Body of pancreas (tissue), 4 donors: ENCODE measurements around the gene RDH12.
"Not testable (repeated sequence)": the region's sequence is repeated elsewhere in the genome, so short reads cannot be mapped to it uniquely, and the experiment has no call there.

Experiments
- POLR2A ChIP-seq, 3 donors: fragments of 450-650 bp; IDR thresholded peaks; one replicate each; pipeline ENCODE4 v1.6.1; 2016; ENCODE audit warnings: antibody characterized with exemption in 3 of 3, mild to moderate bottlenecking in 2 of 3
- TF ChIP-seq, protein P1 (sequence below), 7 experiments: fragments of 450-650 bp in 4 of 7; fragments of 200-600 bp in 3 of 7; sonication (generic) in 3 of 7; IDR thresholded peaks; one replicate each; pipeline ENCODE4 v1.5.1; 2016 to 2019; ENCODE audit warnings: antibody characterized with exemption in 7 of 7

DNA sequence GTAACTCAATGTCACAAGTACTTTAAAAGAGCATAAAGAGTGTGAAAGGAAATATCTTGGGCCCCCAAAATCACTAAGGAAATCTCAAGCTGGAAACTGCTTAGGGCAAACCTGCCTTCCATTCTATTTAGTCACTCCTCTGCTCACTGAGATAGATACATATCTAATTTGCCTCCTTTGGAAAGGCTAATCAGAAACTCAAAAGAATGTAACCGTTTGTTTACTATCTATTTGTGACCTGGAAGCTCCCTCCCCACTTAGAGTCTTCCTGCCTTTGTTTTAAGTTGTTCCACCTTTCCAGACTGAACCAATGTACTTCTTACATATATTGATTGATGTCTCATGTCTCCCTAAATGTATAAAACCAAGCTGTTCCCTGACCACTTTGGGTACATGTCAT, 8.1 kb downstream of the RDH12 start:
- TF ChIP-seq, protein P1, sequence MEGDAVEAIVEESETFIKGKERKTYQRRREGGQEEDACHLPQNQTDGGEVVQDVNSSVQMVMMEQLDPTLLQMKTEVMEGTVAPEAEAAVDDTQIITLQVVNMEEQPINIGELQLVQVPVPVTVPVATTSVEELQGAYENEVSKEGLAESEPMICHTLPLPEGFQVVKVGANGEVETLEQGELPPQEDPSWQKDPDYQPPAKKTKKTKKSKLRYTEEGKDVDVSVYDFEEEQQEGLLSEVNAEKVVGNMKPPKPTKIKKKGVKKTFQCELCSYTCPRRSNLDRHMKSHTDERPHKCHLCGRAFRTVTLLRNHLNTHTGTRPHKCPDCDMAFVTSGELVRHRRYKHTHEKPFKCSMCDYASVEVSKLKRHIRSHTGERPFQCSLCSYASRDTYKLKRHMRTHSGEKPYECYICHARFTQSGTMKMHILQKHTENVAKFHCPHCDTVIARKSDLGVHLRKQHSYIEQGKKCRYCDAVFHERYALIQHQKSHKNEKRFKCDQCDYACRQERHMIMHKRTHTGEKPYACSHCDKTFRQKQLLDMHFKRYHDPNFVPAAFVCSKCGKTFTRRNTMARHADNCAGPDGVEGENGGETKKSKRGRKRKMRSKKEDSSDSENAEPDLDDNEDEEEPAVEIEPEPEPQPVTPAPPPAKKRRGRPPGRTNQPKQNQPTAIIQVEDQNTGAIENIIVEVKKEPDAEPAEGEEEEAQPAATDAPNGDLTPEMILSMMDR (IDR thresholded peaks at IDR 0.05), result not testable (repeated sequence)
- TF ChIP-seq POLR2A (IDR thresholded peaks at IDR 0.05), result not testable (repeated sequence)
